ENCODE measurements around the gene METTL24. TPM values are rescaled to one million over a fixed set of nuclear protein-coding genes. Genes with fewer than 3 reads are reported as not detected.
A peak's percentile ranks its signal among the peaks of the same experiment; 100 is the strongest.

METTL24 gene
- total RNA-seq, 1 donor from 2014 or later, result 28.1 TPM

- Mint-ChIP-seq H3K4me3 (peak overlapping the region; percentile 88), H3K27ac (peak overlapping the region; percentile 93), H3K27me3 (ENCODE audit: low read depth) (no peaks in the 10 kb centered on the region), H3K36me3 (peaks cover 6% of the 10 kb centered on the region), H3K9me3 (peaks cover 8% of the 10 kb centered on the region), H3K4me1 (peaks cover 82% of the 10 kb centered on the region)
- no peak for DNase-seq (ENCODE audit: low spot score in 2 of 2, unreplicated experiment in 2 of 2)
- no peak for TF ChIP-seq CTCF (IDR thresholded peaks at IDR 0.05; ENCODE audit: unreplicated experiment)
Measured at GRCh38 chr6:110356778-110357177, 1.4 kb downstream of the METTL24 start.

- no peak for TF ChIP-seq CTCF (IDR thresholded peaks at IDR 0.05; ENCODE audit: unreplicated experiment)
- peaks cover 84% of the 10 kb centered on the region for H3K4me1 Mint-ChIP-seq
- no peaks in the 10 kb centered on the region for H3K27me3 Mint-ChIP-seq (ENCODE audit: low read depth)
- H3K9me3 Mint-ChIP-seq, result no peaks in the 10 kb centered on the region
- peak overlapping the region; percentile 88 for H3K4me3 Mint-ChIP-seq
- peak overlapping the region; percentile 93 for H3K27ac Mint-ChIP-seq
- DNase-seq (ENCODE audit: low spot score in 2 of 2, unreplicated experiment in 2 of 2), result no peak
- no peaks in the 10 kb centered on the region for H3K36me3 Mint-ChIP-seq
Measured at GRCh38 chr6:110355727-110356126, 2.4 kb downstream of the METTL24 start.

GRCh38 chr6:110355022-110355421, 3.1 kb downstream of the METTL24 start:
- Mint-ChIP-seq H3K36me3 (no peaks in the 10 kb centered on the region), H3K4me1 (peaks cover 79% of the 10 kb centered on the region), H3K27me3 (ENCODE audit: low read depth) (no peaks in the 10 kb centered on the region), H3K4me3 (peak overlapping the region; percentile 88), H3K27ac (peak overlapping the region; percentile 93), H3K9me3 (no peaks in the 10 kb centered on the region)
- no peak for DNase-seq (ENCODE audit: low spot score in 2 of 2, unreplicated experiment in 2 of 2)
- TF ChIP-seq CTCF (IDR thresholded peaks at IDR 0.05; ENCODE audit: unreplicated experiment), result no peak

- H3K27me3 Mint-ChIP-seq (ENCODE audit: low read depth), result no peaks in the 10 kb centered on the region
- peaks cover 80% of the 10 kb centered on the region for H3K4me1 Mint-ChIP-seq
- no peak for DNase-seq (ENCODE audit: low spot score in 2 of 2, unreplicated experiment in 2 of 2)
- H3K36me3 Mint-ChIP-seq, result no peaks in the 10 kb centered on the region
- no peaks in the 10 kb centered on the region for H3K9me3 Mint-ChIP-seq
- peak overlapping the region; percentile 93 for H3K27ac Mint-ChIP-seq
- TF ChIP-seq CTCF (IDR thresholded peaks at IDR 0.05; ENCODE audit: unreplicated experiment), result no peak
- peak overlapping the region; percentile 1 for H3K4me3 Mint-ChIP-seq
Measured at GRCh38 chr6:110354153-110354552, 4.0 kb downstream of the METTL24 start.

GRCh38 chr6:110353457-110354001, 4.6 kb downstream of the METTL24 start:
- no peak for TF ChIP-seq CTCF (IDR thresholded peaks at IDR 0.05; ENCODE audit: unreplicated experiment)
- Mint-ChIP-seq H3K4me1 (peaks cover 80% of the 10 kb centered on the region), H3K4me3 (no peak overlapping the region), H3K9me3 (no peaks in the 10 kb centered on the region), H3K36me3 (no peaks in the 10 kb centered on the region), H3K27ac (peak overlapping the region; percentile 93), H3K27me3 (ENCODE audit: low read depth) (no peaks in the 10 kb centered on the region)
- DNase-seq (ENCODE audit: low spot score in 2 of 2, unreplicated experiment in 2 of 2), result no peak

Data from mesothelial cell of epicardium (in vitro differentiated cells).